Coronary artery (tissue), 2 donors: ENCODE results near the gene TPCN1.

Experiments used
- DNase-seq: peaks from one replicate; pipeline ENCODE4 v3.0.0-alpha.2; 2017; ENCODE audit warnings: low spot score
- H3K27ac ChIP-seq, 2 donors: fragments of 200-600 bp; sonication (generic); one replicate each; pipeline ENCODE4 v1.5.1; 2016 to 2019
- H3K4me3 ChIP-seq: fragments of 200-600 bp; sonication (generic); 2 replicates; pipeline ENCODE4 v1.5.1; 2016; ENCODE audit warnings: mild to moderate bottlenecking, moderate library complexity
- CTCF ChIP-seq: fragments of 200-600 bp; sonication (generic); IDR thresholded peaks from one replicate; pipeline ENCODE4 v1.5.1; 2019; ENCODE audit warnings: antibody characterized with exemption

Gene TPCN1

GRCh38 chr12:113305281-113305856 lies 84.1 kb downstream of the TPCN1 start:
- Histone ChIP-seq H3K27ac (no peak overlapping the region), H3K4me3 (no peak overlapping the region)
- no peak for TF ChIP-seq CTCF
- no peak for DNase-seq

GRCh38 chr12:113306382-113306781 lies 85.1 kb downstream of the TPCN1 start:
- Histone ChIP-seq H3K27ac (no peak overlapping the region), H3K4me3 (no peak overlapping the region)
- no peak for TF ChIP-seq CTCF
- DNase-seq: no peak

GRCh38 chr12:113310489-113310888 lies 89.2 kb downstream of the TPCN1 start:
- Histone ChIP-seq H3K27ac (no peak overlapping the region), H3K4me3 (no peak overlapping the region)
- DNase-seq: no peak
- no peak for TF ChIP-seq CTCF

- Histone ChIP-seq H3K4me3 (no peak overlapping the region), H3K27ac (no peak overlapping the region)
- no peak for DNase-seq
- TF ChIP-seq CTCF: no peak
Observed at GRCh38 chr12:113314121-113314529, 92.9 kb downstream of the TPCN1 start.

GRCh38 chr12:113315358-113315757 lies 94.1 kb downstream of the TPCN1 start:
- TF ChIP-seq CTCF: no peak
- H3K4me3 ChIP-seq: no peak overlapping the region
- no peak for DNase-seq
- H3K27ac ChIP-seq: no peak overlapping the region

- Histone ChIP-seq H3K27ac (no peak overlapping the region), H3K4me3 (no peak overlapping the region)
- TF ChIP-seq CTCF: no peak
- DNase-seq: no peak
Observed at GRCh38 chr12:113316155-113316554, 94.9 kb downstream of the TPCN1 start.

- no peak overlapping the region for H3K4me3 ChIP-seq
- no peak overlapping the region for H3K27ac ChIP-seq
- DNase-seq: no peak
- no peak for TF ChIP-seq CTCF
Observed at GRCh38 chr12:113317122-113317521, 95.9 kb downstream of the TPCN1 start.
